ENCODE results near the gene RGP1. TPM values are rescaled to one million over a fixed set of nuclear protein-coding genes. Genes with fewer than 3 reads are reported as not detected.

RGP1 gene
- total and polyA plus RNA-seq, 12 donors = 6.4 to 41.2 (median 22.3) TPM

- peak overlapping the region in 2 of 5 donors; percentile 5 to 68 for H3K27ac ChIP-seq
- DNase-seq = no peak
- peaks cover 18 to 32% of the 10 kb centered on the region in 2 donors for H3K4me1 ChIP-seq (replicated peaks in 1 of 2)
- H3K36me3 ChIP-seq (replicated peaks in 1 of 2) = no peaks in the 10 kb centered on the region
- 68 to 81% (median 74%) methylated on average over 3 of the region's 3 CpGs for WGBS, 4 donors
- intact Hi-C loops (cut with DNase I) = no loop called here
- no peak overlapping the region for H3K4me3 ChIP-seq
- no peak for TF ChIP-seq CTCF (IDR thresholded peaks at IDR 0.05)
- no peak for TF ChIP-seq POLR2A (IDR thresholded peaks at IDR 0.05)
- no peaks in the 10 kb centered on the region for H3K27me3 ChIP-seq
- no peaks in the 10 kb centered on the region for H3K9me3 ChIP-seq (replicated peaks in 1 of 3)
Observed at GRCh38 chr9:35771943-35772342, 22.9 kb downstream of the RGP1 start.

DNA sequence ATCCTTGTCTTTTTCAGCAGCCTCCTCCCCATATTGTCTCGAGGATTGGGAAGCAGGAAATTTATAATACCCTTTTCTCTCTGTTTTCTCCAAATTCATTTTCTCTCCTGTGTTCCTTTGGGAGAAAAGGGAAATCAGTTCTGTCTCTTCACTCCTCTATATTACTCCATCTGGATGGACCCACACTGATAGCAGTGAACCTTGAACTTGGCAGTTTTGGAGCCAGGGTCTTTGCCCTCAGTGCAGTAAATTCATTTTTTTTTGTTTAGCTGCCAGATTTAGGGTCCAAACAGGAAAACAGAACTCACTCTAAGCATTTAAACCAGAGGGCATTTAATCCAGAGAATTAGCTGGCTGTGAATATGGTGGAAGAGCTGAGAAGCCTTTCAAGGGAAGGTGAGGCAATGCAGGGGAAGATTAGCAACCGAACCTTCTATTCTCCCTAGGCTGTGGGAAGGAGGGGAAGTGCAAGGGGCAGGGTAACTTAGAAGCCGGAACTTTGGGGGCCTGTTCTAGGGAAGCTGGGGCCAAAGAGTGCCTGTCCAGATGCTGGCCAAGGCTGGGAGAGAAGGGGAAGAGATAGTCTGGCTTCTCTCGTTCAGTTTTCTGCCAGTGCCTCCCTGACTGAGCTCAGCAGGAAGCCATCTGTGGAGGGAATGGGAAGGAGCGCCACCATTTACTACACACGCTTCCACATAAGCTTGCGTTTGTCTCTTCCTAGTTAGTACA, 26.0 kb downstream of the RGP1 start:
- Histone ChIP-seq H3K27me3 (no peaks in the 10 kb centered on the region), H3K4me3 (no peak overlapping the region), H3K9me3 (replicated peaks in 1 of 3) (no peaks in the 10 kb centered on the region), H3K4me1 (replicated peaks in 1 of 2) (peaks cover 18 to 32% of the 10 kb centered on the region in 2 donors), H3K36me3 (replicated peaks in 1 of 2) (no peaks in the 10 kb centered on the region), H3K27ac (peak overlapping the region in 3 of 5 donors; percentile 28 to 53 (median 28))
- no peak for TF ChIP-seq POLR2A (IDR thresholded peaks at IDR 0.05)
- no peak for TF ChIP-seq CTCF (IDR thresholded peaks at IDR 0.05)
- peak in 4 of 7 donors; percentile 31 to 43 (median 38) for DNase-seq
- intact Hi-C loops (cut with DNase I) = no loop called here
- 58 to 63% (median 61%) methylated on average over 7 of the region's 7 CpGs for WGBS, 4 donors

DNA sequence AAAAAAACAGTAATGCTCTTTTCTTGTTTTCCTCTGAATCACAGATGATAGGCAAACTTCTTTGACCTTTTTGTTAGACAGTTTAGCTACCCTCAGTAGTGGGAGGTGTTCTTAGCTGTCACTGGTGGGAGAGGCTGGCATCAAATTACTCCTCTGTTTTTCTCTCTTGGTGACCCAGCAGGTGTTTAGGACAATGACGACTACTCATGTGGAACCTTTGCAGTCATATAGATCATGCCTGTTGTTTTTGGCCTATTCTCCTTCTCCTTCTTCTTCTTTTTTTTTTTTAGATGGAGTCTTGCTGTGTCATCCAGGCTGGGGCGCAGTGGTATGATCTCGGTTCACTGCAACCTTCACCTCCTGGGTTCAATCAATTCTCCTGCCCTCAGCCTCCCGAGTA, 26.9 kb downstream of the RGP1 start:
- DNase-seq = no peak
- intact Hi-C loops (cut with DNase I) = no loop called here
- Histone ChIP-seq H3K4me1 (replicated peaks in 1 of 2) (peaks cover 9 to 22% of the 10 kb centered on the region in 2 donors), H3K9me3 (replicated peaks in 1 of 3) (no peaks in the 10 kb centered on the region), H3K4me3 (no peak overlapping the region), H3K27me3 (no peaks in the 10 kb centered on the region), H3K36me3 (replicated peaks in 1 of 2) (no peaks in the 10 kb centered on the region), H3K27ac (peak overlapping the region in 2 of 5 donors; percentile 28 to 29)
- 42 to 58% (median 48%) methylated on average over 4 of the region's 4 CpGs for WGBS, 4 donors
- TF ChIP-seq POLR2A (IDR thresholded peaks at IDR 0.05) (no peak), CTCF (IDR thresholded peaks at IDR 0.05) (no peak)

GRCh38 chr9:35778496-35778895, 29.4 kb downstream of the RGP1 start:
- no peaks in the 10 kb centered on the region for H3K27me3 ChIP-seq
- WGBS, 4 donors = 89 to 93% (median 91%) methylated on average over 3 of the region's 3 CpGs
- H3K4me3 ChIP-seq = no peak overlapping the region
- H3K27ac ChIP-seq = no peak overlapping the region
- H3K36me3 ChIP-seq (replicated peaks in 1 of 2) = no peaks in the 10 kb centered on the region
- H3K4me1 ChIP-seq (replicated peaks in 1 of 2) = peaks cover 0 to 9% of the 10 kb centered on the region in 2 donors
- intact Hi-C loops (cut with DNase I) = no loop called here
- no peaks in the 10 kb centered on the region for H3K9me3 ChIP-seq (replicated peaks in 1 of 3)
- no peak for DNase-seq
- TF ChIP-seq CTCF (IDR thresholded peaks at IDR 0.05) = no peak
- no peak for TF ChIP-seq POLR2A (IDR thresholded peaks at IDR 0.05)

Data from adrenal gland (tissue), 12 donors.